Measurements from ENCODE around the gene RDX.
"Not testable (repeated sequence)": the region's sequence is repeated elsewhere in the genome, so short reads cannot be mapped to it uniquely, and the experiment has no call there.

The RDX gene

GRCh38 chr11:110198031-110198729 is 98.2 kb downstream of the RDX start:
- DNase-seq, result no peak

DNA sequence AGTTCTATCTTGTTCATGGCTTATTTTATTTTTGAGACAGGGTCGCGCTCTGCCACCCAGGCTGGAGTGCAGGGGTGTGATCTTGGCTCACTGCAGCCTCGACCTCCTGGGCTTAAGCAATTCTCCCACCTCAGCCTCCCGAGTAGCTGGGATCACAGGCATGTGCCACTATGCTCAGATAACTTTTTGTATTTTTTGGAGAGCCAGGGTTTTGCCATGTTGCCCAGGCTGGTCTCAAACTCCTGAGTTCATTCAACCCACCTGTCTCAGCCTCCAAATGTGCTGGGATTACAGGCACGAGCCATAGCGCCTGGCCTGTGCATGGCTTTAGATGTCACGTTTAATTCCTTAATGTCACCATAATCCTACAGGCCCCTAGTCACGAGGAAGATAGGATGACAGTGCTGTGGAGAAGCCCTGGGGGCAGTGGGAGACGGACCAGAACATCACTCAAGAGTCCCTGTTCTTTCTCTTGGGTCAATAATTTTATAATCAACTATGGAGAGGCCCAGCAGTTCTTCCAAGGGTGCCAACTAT is 99.5 kb downstream of the RDX start:
- no peak for DNase-seq

DNA sequence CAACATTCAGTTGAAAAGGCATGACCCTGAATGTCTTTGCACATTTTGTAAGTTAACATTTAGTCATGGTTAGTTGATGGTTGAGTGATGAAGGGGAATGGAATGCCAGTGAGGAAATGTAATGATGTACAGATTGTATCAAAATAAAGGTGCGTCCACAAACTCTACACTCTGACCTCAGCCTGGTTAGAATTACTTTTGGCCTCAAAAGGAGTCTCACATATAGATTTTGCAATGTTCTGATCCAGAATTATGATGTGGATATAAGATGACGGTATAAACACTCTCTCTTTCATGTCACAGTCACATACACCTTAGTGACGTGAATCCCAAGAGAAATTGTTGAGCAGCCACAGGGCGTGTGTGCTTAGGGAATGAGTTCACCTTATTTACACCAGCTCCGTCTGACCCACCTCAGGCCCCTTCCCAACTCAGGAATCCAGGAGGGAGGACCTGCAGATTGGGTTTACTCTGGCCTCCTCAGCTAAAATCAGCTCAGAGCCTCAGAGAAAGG is 100.1 kb downstream of the RDX start:
- no peak for DNase-seq

GRCh38 chr11:110194211-110194766 is 102.1 kb downstream of the RDX start:
- DNase-seq, result not testable (repeated sequence)

GRCh38 chr11:110192604-110193282 is 103.7 kb downstream of the RDX start:
- not testable (repeated sequence) for DNase-seq

GRCh38 chr11:110190885-110191284 is 105.5 kb downstream of the RDX start:
- no peak for DNase-seq

GRCh38 chr11:110187731-110188130 is 108.7 kb downstream of the RDX start:
- DNase-seq, result no peak

DNA sequence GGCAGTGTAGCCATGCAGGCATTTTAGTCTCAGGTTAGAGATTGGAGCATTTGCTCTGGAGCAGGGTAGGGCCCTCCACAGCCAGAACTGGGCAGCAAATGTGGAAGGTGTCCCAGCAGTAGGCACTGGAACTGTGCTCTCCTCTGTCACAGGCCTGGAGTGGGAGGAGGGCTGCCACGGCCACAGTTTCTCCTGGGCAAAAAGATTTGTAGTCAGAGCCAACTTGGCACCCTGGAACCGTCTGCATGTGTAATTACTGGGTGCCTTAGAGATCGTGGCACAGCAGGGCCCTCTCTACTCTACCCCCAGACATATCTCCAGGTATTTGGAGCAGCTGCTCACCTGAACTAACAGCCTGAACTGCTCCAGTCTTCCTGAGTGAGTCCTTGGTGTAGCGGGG is 109.5 kb downstream of the RDX start:
- DNase-seq, result no peak

- no peak for DNase-seq
Observed at GRCh38 chr11:110186456-110186855, 110.0 kb downstream of the RDX start.

DNA sequence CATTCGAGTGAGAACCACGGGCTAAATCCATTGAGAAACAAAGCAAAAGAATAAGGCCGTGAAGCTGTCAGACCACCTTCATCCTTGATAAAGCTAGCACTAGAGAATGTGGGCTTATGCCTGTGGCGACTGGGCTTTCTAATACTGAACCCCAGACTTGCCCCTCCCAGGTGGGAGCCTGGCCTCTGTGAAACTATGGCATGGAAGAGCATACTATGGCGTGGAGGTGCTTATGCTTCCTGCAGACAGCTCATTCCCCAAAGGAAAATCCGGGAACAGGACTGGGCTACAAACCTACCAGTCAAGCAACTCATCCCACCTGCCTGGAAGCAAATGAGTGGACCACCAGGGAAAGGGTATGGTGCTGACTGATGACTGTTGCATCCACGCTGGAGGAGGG is 110.8 kb downstream of the RDX start:
- DNase-seq, result no peak

GRCh38 chr11:110185121-110185591 is 111.3 kb downstream of the RDX start:
- no peak for DNase-seq

DNA sequence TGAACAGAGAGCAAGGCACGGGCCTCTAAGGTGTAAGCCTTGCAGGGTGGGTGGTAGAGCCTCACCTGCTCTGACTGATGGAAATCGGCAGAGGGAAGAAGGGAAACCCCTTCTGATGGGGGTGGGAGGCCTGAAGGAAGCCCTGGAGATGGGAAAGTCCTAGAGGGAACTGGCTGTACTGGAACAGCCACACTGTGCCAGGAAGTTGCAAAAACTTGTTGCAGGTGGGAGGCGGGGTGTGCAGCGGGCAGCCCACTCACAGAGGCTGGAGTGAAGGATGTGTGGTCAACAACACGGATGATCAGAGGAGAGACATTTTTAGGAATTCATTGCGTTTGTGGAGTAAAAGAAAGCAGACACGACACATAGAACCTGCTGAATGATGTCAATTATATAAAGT is 112.0 kb downstream of the RDX start:
- DNase-seq, result no peak

GRCh38 chr11:110182886-110183285 is 113.5 kb downstream of the RDX start:
- DNase-seq, result no peak

- no peak for DNase-seq
Observed at GRCh38 chr11:110179064-110179463, 117.3 kb downstream of the RDX start.

GRCh38 chr11:110177086-110177456 is 119.3 kb downstream of the RDX start:
- DNase-seq, result no peak

- DNase-seq, result no peak
Observed at GRCh38 chr11:110176366-110177085, 119.9 kb downstream of the RDX start.

GRCh38 chr11:110174645-110175310 is 121.6 kb downstream of the RDX start:
- DNase-seq, result no peak

- no peak for DNase-seq
Observed at GRCh38 chr11:110173811-110174644, 122.4 kb downstream of the RDX start.

GRCh38 chr11:110172468-110173065 is 123.8 kb downstream of the RDX start:
- DNase-seq, result no peak

DNA sequence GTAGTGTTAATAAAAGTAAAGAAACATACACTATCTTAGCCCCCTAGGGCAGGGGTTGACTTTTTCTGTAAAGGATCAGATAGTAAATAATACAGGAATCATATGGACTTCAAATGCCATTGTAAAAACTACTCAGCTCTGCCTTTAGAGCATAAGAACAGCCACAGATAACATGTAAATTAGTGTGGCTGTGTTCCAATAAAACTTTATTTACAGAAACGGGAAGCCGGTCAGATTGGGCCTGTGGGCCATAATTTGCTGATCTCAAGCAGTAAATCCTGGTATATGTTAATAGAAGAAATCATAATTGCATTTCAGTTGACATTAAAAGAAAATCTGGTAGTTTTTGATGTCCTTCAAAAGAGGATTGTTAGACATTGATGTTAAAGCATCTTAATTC is 126.7 kb downstream of the RDX start:
- no peak for DNase-seq

All from GDM1 (cell line).